ENCODE results near the gene NEK6.

NEK6 gene

DNA sequence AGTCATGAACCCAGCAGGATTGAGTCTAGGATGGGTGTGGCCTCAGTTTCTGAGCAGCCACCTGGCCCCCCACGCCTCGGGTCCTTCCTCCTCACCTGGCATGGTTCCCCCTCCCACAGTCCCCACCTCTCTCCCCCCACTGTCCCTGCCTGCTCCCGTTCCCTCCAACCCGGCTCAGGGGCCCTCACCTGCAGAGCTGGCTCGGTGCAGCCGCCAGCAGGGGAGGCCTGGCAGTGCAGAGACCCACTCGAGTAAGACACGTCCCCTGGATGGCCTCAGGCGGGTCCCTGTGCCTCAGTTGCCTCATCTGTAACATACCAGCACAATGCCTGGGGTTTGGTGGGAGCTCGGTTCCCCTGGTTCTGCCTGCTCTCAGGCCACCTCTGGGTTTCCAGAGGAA, 66.2 kb downstream of the NEK6 start:
- no CpG with 5 or more reads among the region's 10 CpGs for WGBS, 2 donors (ENCODE audit: extremely low coverage in 2 of 2, insufficient read length in 2 of 2, insufficient replicate concordance in 1 of 2)
- no peak overlapping the region for H3K4me3 ChIP-seq (ENCODE audit: low read length in 2 of 2)

GRCh38 chr9:124325816-124326215, 68.1 kb downstream of the NEK6 start:
- Histone ChIP-seq H3K18ac (ENCODE audit: low read length) (no peak overlapping the region), H3K9ac (ENCODE audit: low read depth, low read length, poor library complexity) (no peak overlapping the region), H3K36me3 (replicated peaks in 1 of 2; ENCODE audit: control insufficient read depth in 2 of 2, insufficient read depth in 2 of 2, low read length in 2 of 2) (peaks cover 49 to 91% of the 10 kb centered on the region in 2 donors), H3K79me1 (ENCODE audit: low read depth, low read length) (peaks cover 3% of the 10 kb centered on the region), H4K8ac (ENCODE audit: low read depth, low read length) (no peak overlapping the region), H2BK15ac (ENCODE audit: low read length) (no peak overlapping the region), H3K4me1 (ENCODE audit: control insufficient read depth in 2 of 2, insufficient read depth in 1 of 2, low read depth in 1 of 2, low read length in 2 of 2) (no peaks in the 10 kb centered on the region), H2AK5ac (ENCODE audit: low read depth, low read length) (no peak overlapping the region), H3K14ac (ENCODE audit: low read length) (peak overlapping the region; percentile 40), H2BK5ac (ENCODE audit: low read length) (no peak overlapping the region), H4K91ac (ENCODE audit: low read depth, low read length, poor library complexity) (no peak overlapping the region), H2AFZ (ENCODE audit: low read length) (no peak overlapping the region), H2BK120ac (ENCODE audit: low read depth, low read length) (no peak overlapping the region), H3K4ac (ENCODE audit: low read length) (no peak overlapping the region), H3K4me2 (ENCODE audit: insufficient read depth, low read length, poor library complexity, severe bottlenecking) (no peak overlapping the region), H3K23ac (ENCODE audit: low read depth, low read length, poor library complexity) (no peak overlapping the region), H3K4me3 (ENCODE audit: low read length in 2 of 2) (no peak overlapping the region), H3K27ac (replicated peaks; ENCODE audit: low read length) (no peak overlapping the region), H3K9me3 (replicated peaks in 1 of 2; ENCODE audit: control insufficient read depth in 2 of 2, insufficient read depth in 1 of 2, low read depth in 1 of 2, low read length in 2 of 2) (no peaks in the 10 kb centered on the region), H2BK12ac (ENCODE audit: low read length) (no peak overlapping the region), H3K27me3 (ENCODE audit: control insufficient read depth in 3 of 3, insufficient read depth in 3 of 3, low read depth in 1 of 3, low read length in 3 of 3) (no peaks in the 10 kb centered on the region)
- no CpG with 5 or more reads among the region's 6 CpGs for WGBS, 2 donors (ENCODE audit: extremely low coverage in 2 of 2, insufficient read length in 2 of 2, insufficient replicate concordance in 1 of 2)
- no peak for DNase-seq (ENCODE audit: low spot score)

More for the DNA sequence above, 66.2 kb downstream of the NEK6 start:
- H3K18ac ChIP-seq (ENCODE audit: low read length) = no peak overlapping the region
- peaks cover 36 to 85% of the 10 kb centered on the region in 2 donors for H3K36me3 ChIP-seq (replicated peaks in 1 of 2; ENCODE audit: control insufficient read depth in 2 of 2, insufficient read depth in 2 of 2, low read length in 2 of 2)
- no peaks in the 10 kb centered on the region for H3K9me3 ChIP-seq (replicated peaks in 1 of 2; ENCODE audit: control insufficient read depth in 2 of 2, insufficient read depth in 1 of 2, low read depth in 1 of 2, low read length in 2 of 2)
- no peak overlapping the region for H2AFZ ChIP-seq (ENCODE audit: low read length)
- DNase-seq (ENCODE audit: low spot score) = no peak
- no peak overlapping the region for H4K8ac ChIP-seq (ENCODE audit: low read depth, low read length)
- H2BK5ac ChIP-seq (ENCODE audit: low read length) = no peak overlapping the region
- no peak overlapping the region for H2BK15ac ChIP-seq (ENCODE audit: low read length)
- H3K27ac ChIP-seq (replicated peaks; ENCODE audit: low read length) = no peak overlapping the region
- no peak overlapping the region for H2BK120ac ChIP-seq (ENCODE audit: low read depth, low read length)
- H4K91ac ChIP-seq (ENCODE audit: low read depth, low read length, poor library complexity) = no peak overlapping the region
- no peaks in the 10 kb centered on the region for H3K27me3 ChIP-seq (ENCODE audit: control insufficient read depth in 3 of 3, insufficient read depth in 3 of 3, low read depth in 1 of 3, low read length in 3 of 3)
- H3K23ac ChIP-seq (ENCODE audit: low read depth, low read length, poor library complexity) = no peak overlapping the region
- H3K4me2 ChIP-seq (ENCODE audit: insufficient read depth, low read length, poor library complexity, severe bottlenecking) = no peak overlapping the region
- no peak overlapping the region for H3K9ac ChIP-seq (ENCODE audit: low read depth, low read length, poor library complexity)
- H2BK12ac ChIP-seq (ENCODE audit: low read length) = no peak overlapping the region
- no peak overlapping the region for H2AK5ac ChIP-seq (ENCODE audit: low read depth, low read length)
- no peak overlapping the region for H3K4ac ChIP-seq (ENCODE audit: low read length)
- H3K79me1 ChIP-seq (ENCODE audit: low read depth, low read length) = peaks cover 3% of the 10 kb centered on the region
- no peaks in the 10 kb centered on the region for H3K4me1 ChIP-seq (ENCODE audit: control insufficient read depth in 2 of 2, insufficient read depth in 1 of 2, low read depth in 1 of 2, low read length in 2 of 2)
- H3K14ac ChIP-seq (ENCODE audit: low read length) = no peak overlapping the region

- H2BK5ac ChIP-seq (ENCODE audit: low read length) = no peak overlapping the region
- H4K91ac ChIP-seq (ENCODE audit: low read depth, low read length, poor library complexity) = no peak overlapping the region
- H3K4me2 ChIP-seq (ENCODE audit: insufficient read depth, low read length, poor library complexity, severe bottlenecking) = no peak overlapping the region
- H4K8ac ChIP-seq (ENCODE audit: low read depth, low read length) = no peak overlapping the region
- H3K9ac ChIP-seq (ENCODE audit: low read depth, low read length, poor library complexity) = no peak overlapping the region
- H2AFZ ChIP-seq (ENCODE audit: low read length) = no peak overlapping the region
- H3K79me1 ChIP-seq (ENCODE audit: low read depth, low read length) = peaks cover 3% of the 10 kb centered on the region
- H3K27me3 ChIP-seq (ENCODE audit: control insufficient read depth in 3 of 3, insufficient read depth in 3 of 3, low read depth in 1 of 3, low read length in 3 of 3) = no peaks in the 10 kb centered on the region
- no peak overlapping the region for H3K23ac ChIP-seq (ENCODE audit: low read depth, low read length, poor library complexity)
- no peak overlapping the region for H3K4ac ChIP-seq (ENCODE audit: low read length)
- no peaks in the 10 kb centered on the region for H3K4me1 ChIP-seq (ENCODE audit: control insufficient read depth in 2 of 2, insufficient read depth in 1 of 2, low read depth in 1 of 2, low read length in 2 of 2)
- no peaks in the 10 kb centered on the region for H3K9me3 ChIP-seq (replicated peaks in 1 of 2; ENCODE audit: control insufficient read depth in 2 of 2, insufficient read depth in 1 of 2, low read depth in 1 of 2, low read length in 2 of 2)
- H3K27ac ChIP-seq (replicated peaks; ENCODE audit: low read length) = no peak overlapping the region
- H2BK12ac ChIP-seq (ENCODE audit: low read length) = no peak overlapping the region
- peaks cover 47 to 88% of the 10 kb centered on the region in 2 donors for H3K36me3 ChIP-seq (replicated peaks in 1 of 2; ENCODE audit: control insufficient read depth in 2 of 2, insufficient read depth in 2 of 2, low read length in 2 of 2)
- H2BK120ac ChIP-seq (ENCODE audit: low read depth, low read length) = no peak overlapping the region
- H3K18ac ChIP-seq (ENCODE audit: low read length) = no peak overlapping the region
- no peak overlapping the region for H2AK5ac ChIP-seq (ENCODE audit: low read depth, low read length)
- WGBS, 2 donors (ENCODE audit: extremely low coverage in 2 of 2, insufficient read length in 2 of 2, insufficient replicate concordance in 1 of 2) = no CpG with 5 or more reads among the region's 21 CpGs
- DNase-seq (ENCODE audit: low spot score) = no peak
- H3K4me3 ChIP-seq (ENCODE audit: low read length in 2 of 2) = no peak overlapping the region
- H2BK15ac ChIP-seq (ENCODE audit: low read length) = no peak overlapping the region
- no peak overlapping the region for H3K14ac ChIP-seq (ENCODE audit: low read length)
Measured at GRCh38 chr9:124326378-124326777, 68.6 kb downstream of the NEK6 start.

DNA sequence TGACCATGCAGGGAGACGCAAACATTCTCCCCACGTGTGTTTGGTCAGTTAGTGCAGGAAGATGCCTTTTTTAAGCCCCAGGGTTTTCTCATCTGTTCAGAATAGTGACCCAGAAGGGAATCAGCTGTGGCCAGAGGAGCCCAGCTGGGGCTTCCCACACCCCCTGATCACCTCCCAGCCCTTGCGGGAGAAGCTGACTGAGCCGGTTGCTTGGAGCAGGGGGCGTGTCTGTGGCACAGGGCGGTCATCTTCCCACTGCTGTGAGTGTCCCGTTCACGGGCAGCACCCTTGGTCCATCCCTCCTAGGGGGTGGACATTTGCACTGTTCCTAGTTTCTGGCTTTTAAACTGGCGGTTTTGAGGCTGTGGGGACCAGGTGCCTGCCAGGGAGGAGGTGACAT, 69.7 kb downstream of the NEK6 start:
- Histone ChIP-seq H3K79me1 (ENCODE audit: low read depth, low read length) (peaks cover 3% of the 10 kb centered on the region), H3K23ac (ENCODE audit: low read depth, low read length, poor library complexity) (peak overlapping the region; percentile 55), H2AK5ac (ENCODE audit: low read depth, low read length) (no peak overlapping the region), H4K8ac (ENCODE audit: low read depth, low read length) (no peak overlapping the region), H3K4me3 (ENCODE audit: low read length in 2 of 2) (no peak overlapping the region), H2BK15ac (ENCODE audit: low read length) (no peak overlapping the region), H2BK120ac (ENCODE audit: low read depth, low read length) (no peak overlapping the region), H2AFZ (ENCODE audit: low read length) (no peak overlapping the region), H3K27me3 (ENCODE audit: control insufficient read depth in 3 of 3, insufficient read depth in 3 of 3, low read depth in 1 of 3, low read length in 3 of 3) (no peaks in the 10 kb centered on the region), H2BK12ac (ENCODE audit: low read length) (peak overlapping the region; percentile 90), H3K27ac (replicated peaks; ENCODE audit: low read length) (no peak overlapping the region), H3K18ac (ENCODE audit: low read length) (no peak overlapping the region), H2BK5ac (ENCODE audit: low read length) (no peak overlapping the region), H3K4me2 (ENCODE audit: insufficient read depth, low read length, poor library complexity, severe bottlenecking) (no peak overlapping the region), H3K4ac (ENCODE audit: low read length) (no peak overlapping the region), H3K14ac (ENCODE audit: low read length) (peak overlapping the region; percentile 31), H3K9me3 (replicated peaks in 1 of 2; ENCODE audit: control insufficient read depth in 2 of 2, insufficient read depth in 1 of 2, low read depth in 1 of 2, low read length in 2 of 2) (no peaks in the 10 kb centered on the region), H3K9ac (ENCODE audit: low read depth, low read length, poor library complexity) (no peak overlapping the region), H4K91ac (ENCODE audit: low read depth, low read length, poor library complexity) (no peak overlapping the region), H3K36me3 (replicated peaks in 1 of 2; ENCODE audit: control insufficient read depth in 2 of 2, insufficient read depth in 2 of 2, low read length in 2 of 2) (peaks cover 39 to 88% of the 10 kb centered on the region in 2 donors), H3K4me1 (ENCODE audit: control insufficient read depth in 2 of 2, insufficient read depth in 1 of 2, low read depth in 1 of 2, low read length in 2 of 2) (peaks cover under 1 to 6% of the 10 kb centered on the region in 2 donors)
- no CpG with 5 or more reads among the region's 9 CpGs for WGBS, 2 donors (ENCODE audit: extremely low coverage in 2 of 2, insufficient read length in 2 of 2, insufficient replicate concordance in 1 of 2)
- DNase-seq (ENCODE audit: low spot score) = no peak

Data from neuronal stem cell (in vitro differentiated cells).